ENCODE results near the gene AFM. TPM values are rescaled to one million over a fixed set of nuclear protein-coding genes. Genes with fewer than 3 reads are reported as not detected.

Gene AFM
- total RNA-seq, 1 donor from 2014 or later, result not detected

GRCh38 chr4:73440653-73441052 is 40.9 kb upstream of the AFM start:
- Histone ChIP-seq H3K79me2 (ENCODE audit: low read depth) (no peaks in the 10 kb centered on the region), H3K4me1 (no peaks in the 10 kb centered on the region), H3K27ac (no peak overlapping the region), H3F3A (ENCODE audit: low read depth) (no peaks in the 10 kb centered on the region), H3K4me2 (no peak overlapping the region), H3K27me3 (no peaks in the 10 kb centered on the region), H3K9me3 (ENCODE audit: low read depth) (no peaks in the 10 kb centered on the region), H3K9ac (no peak overlapping the region), H3K4me3 (no peak overlapping the region), H4K20me1 (ENCODE audit: low read depth) (no peaks in the 10 kb centered on the region), H3K36me3 (no peaks in the 10 kb centered on the region), H2AFZ (replicated peaks) (no peak overlapping the region)
- no peak for TF ChIP-seq CTCF (IDR thresholded peaks at IDR 0.05)
- TF ChIP-seq EZH2 (IDR thresholded peaks at IDR 0.05), result no peak
- TF ChIP-seq EZH2phosphoT487 (IDR thresholded peaks at IDR 0.05), result no peak
- Mint-ChIP-seq H3K9me3 (no peaks in the 10 kb centered on the region), H3K4me1 (peaks cover 4% of the 10 kb centered on the region), H3K36me3 (no peaks in the 10 kb centered on the region), H3K4me3 (no peak overlapping the region), H3K27ac (no peak overlapping the region), H3K27me3 (ENCODE audit: insufficient read depth, low read depth) (no peaks in the 10 kb centered on the region)
- no peak for DNase-seq (ENCODE audit: low spot score)

- Mint-ChIP-seq H3K4me1 (peaks cover 4% of the 10 kb centered on the region), H3K27ac (no peak overlapping the region), H3K36me3 (no peaks in the 10 kb centered on the region), H3K9me3 (no peaks in the 10 kb centered on the region), H3K4me3 (no peak overlapping the region), H3K27me3 (ENCODE audit: insufficient read depth, low read depth) (peaks cover 2% of the 10 kb centered on the region)
- Histone ChIP-seq H3K4me3 (no peak overlapping the region), H3K27me3 (no peaks in the 10 kb centered on the region), H3F3A (ENCODE audit: low read depth) (no peaks in the 10 kb centered on the region), H4K20me1 (ENCODE audit: low read depth) (no peaks in the 10 kb centered on the region), H3K27ac (no peak overlapping the region), H3K9ac (no peak overlapping the region), H2AFZ (replicated peaks) (no peak overlapping the region), H3K4me1 (no peaks in the 10 kb centered on the region), H3K9me3 (ENCODE audit: low read depth) (no peaks in the 10 kb centered on the region), H3K4me2 (no peak overlapping the region), H3K36me3 (no peaks in the 10 kb centered on the region), H3K79me2 (ENCODE audit: low read depth) (no peaks in the 10 kb centered on the region)
- no peak for TF ChIP-seq EZH2phosphoT487 (IDR thresholded peaks at IDR 0.05)
- no peak for TF ChIP-seq CTCF (IDR thresholded peaks at IDR 0.05)
- no peak for TF ChIP-seq EZH2 (IDR thresholded peaks at IDR 0.05)
- no peak for DNase-seq (ENCODE audit: low spot score)
Observed at GRCh38 chr4:73442275-73442674, 39.3 kb upstream of the AFM start.

GRCh38 chr4:73443224-73443623 is 38.3 kb upstream of the AFM start:
- Mint-ChIP-seq H3K4me3 (no peak overlapping the region), H3K27me3 (ENCODE audit: insufficient read depth, low read depth) (peaks cover 2% of the 10 kb centered on the region), H3K27ac (no peak overlapping the region), H3K4me1 (peaks cover 4% of the 10 kb centered on the region), H3K36me3 (no peaks in the 10 kb centered on the region), H3K9me3 (no peaks in the 10 kb centered on the region)
- no peaks in the 10 kb centered on the region for H4K20me1 ChIP-seq (ENCODE audit: low read depth)
- H3K36me3 ChIP-seq, result no peaks in the 10 kb centered on the region
- H3K79me2 ChIP-seq (ENCODE audit: low read depth), result no peaks in the 10 kb centered on the region
- no peak overlapping the region for H3K4me2 ChIP-seq
- H3K27ac ChIP-seq, result no peak overlapping the region
- no peak for DNase-seq (ENCODE audit: low spot score)
- H3K27me3 ChIP-seq, result no peaks in the 10 kb centered on the region
- no peaks in the 10 kb centered on the region for H3K4me1 ChIP-seq
- H3K9me3 ChIP-seq (ENCODE audit: low read depth), result no peaks in the 10 kb centered on the region
- H3F3A ChIP-seq (ENCODE audit: low read depth), result no peaks in the 10 kb centered on the region
- H3K4me3 ChIP-seq, result no peak overlapping the region
- no peak overlapping the region for H2AFZ ChIP-seq (replicated peaks)
- TF ChIP-seq EZH2phosphoT487 (IDR thresholded peaks at IDR 0.05) (no peak), EZH2 (IDR thresholded peaks at IDR 0.05) (no peak), CTCF (IDR thresholded peaks at IDR 0.05) (no peak)
- H3K9ac ChIP-seq, result no peak overlapping the region
